Trophoblast cell (in vitro differentiated cells and primary cell): ENCODE measurements around the gene SMTN.
A peak's percentile ranks its signal among the peaks of the same experiment; 100 is the strongest.

Experiments used
- DNase-seq, 2 donors: peaks; one replicate each; pipeline ENCODE4 v3.0.0-alpha.2; 2016
- H2AFZ ChIP-seq: 2 replicates; pipeline ENCODE4 v1.6.1; 2013; ENCODE audit warnings: low read length, moderate library complexity, mild to moderate bottlenecking; ENCODE audit not compliant: insufficient read depth, poor library complexity
- H2AK5ac ChIP-seq: 2 replicates; pipeline ENCODE4 v1.6.1; 2013; ENCODE audit warnings: mild to moderate bottlenecking, low read length
- H2BK120ac ChIP-seq: 2 replicates; pipeline ENCODE4 v1.6.1; 2013; ENCODE audit warnings: low read length, mild to moderate bottlenecking, moderate library complexity; ENCODE audit not compliant: insufficient read depth, poor library complexity
- H2BK12ac ChIP-seq: 2 replicates; pipeline ENCODE4 v1.6.1; 2013; ENCODE audit warnings: mild to moderate bottlenecking, low read length, moderate library complexity
- H2BK5ac ChIP-seq: 2 replicates; pipeline ENCODE4 v1.6.1; 2013; ENCODE audit warnings: low read length, low read depth, moderate library complexity, mild to moderate bottlenecking; ENCODE audit not compliant: poor library complexity
- H3K14ac ChIP-seq: 2 replicates; pipeline ENCODE4 v1.6.1; 2013; ENCODE audit warnings: mild to moderate bottlenecking, low read length
- H3K18ac ChIP-seq: 2 replicates; pipeline ENCODE4 v1.6.1; 2013; ENCODE audit warnings: mild to moderate bottlenecking, low read length
- H3K23ac ChIP-seq: 2 replicates; pipeline ENCODE4 v1.6.1; 2013; ENCODE audit warnings: low read length
- H3K27ac ChIP-seq: 2 replicates; pipeline ENCODE4 v1.5.1; 2013; ENCODE audit warnings: low read depth, mild to moderate bottlenecking, inconsistent platforms, low read length, moderate library complexity
- H3K27me3 ChIP-seq: 2 replicates; pipeline ENCODE4 v1.6.1; 2013; ENCODE audit warnings: inconsistent platforms, mild to moderate bottlenecking, low read length, moderate library complexity; ENCODE audit not compliant: insufficient read depth
- H3K36me3 ChIP-seq, 2 experiments: 1 replicate in 1 of 2; 2 replicates in 1 of 2; pipeline ENCODE4 v1.6.1; 2013; ENCODE audit warnings: low read length in 2 of 2, mild to moderate bottlenecking in 2 of 2, moderate library complexity in 1 of 2; ENCODE audit not compliant: insufficient read depth in 2 of 2, control insufficient read depth in 1 of 2
- H3K4ac ChIP-seq: 2 replicates; pipeline ENCODE4 v1.6.1; 2013; ENCODE audit warnings: low read depth, mild to moderate bottlenecking, low read length, moderate library complexity
- H3K4me1 ChIP-seq, 2 experiments: 1 replicate in 1 of 2; 2 replicates in 1 of 2; pipeline ENCODE4 v1.6.1; 2013; ENCODE audit warnings: low read length in 2 of 2, mild to moderate bottlenecking in 2 of 2, moderate library complexity in 1 of 2; ENCODE audit not compliant: insufficient read depth in 2 of 2, control insufficient read depth in 1 of 2
- H3K4me2 ChIP-seq: 2 replicates; pipeline ENCODE4 v1.6.1; 2013; ENCODE audit warnings: inconsistent platforms, mild to moderate bottlenecking, low read length, moderate library complexity
- H3K4me3 ChIP-seq: 2 replicates; pipeline ENCODE4 v1.5.1; 2013; ENCODE audit warnings: mild to moderate bottlenecking, low read depth, low read length, inconsistent platforms
- H3K79me1 ChIP-seq: one replicate; pipeline ENCODE4 v1.6.1; 2013; ENCODE audit warnings: low read length
- H3K79me2 ChIP-seq: 2 replicates; pipeline ENCODE4 v1.6.1; 2013; ENCODE audit warnings: low read length, mild to moderate bottlenecking; ENCODE audit not compliant: control insufficient read depth, insufficient read depth, poor library complexity
- H3K9ac ChIP-seq: 2 replicates; pipeline ENCODE4 v1.6.1; 2013; ENCODE audit warnings: mild to moderate bottlenecking, low read length
- H3K9me3 ChIP-seq: 2 replicates; pipeline ENCODE4 v1.6.1; 2013; ENCODE audit warnings: low read depth, mild to moderate bottlenecking, control low read depth, inconsistent platforms, low read length; ENCODE audit not compliant: insufficient read depth
- H4K12ac ChIP-seq: 2 replicates; pipeline ENCODE4 v1.6.1; 2013; ENCODE audit warnings: low read depth, mild to moderate bottlenecking, low read length, moderate library complexity
- H4K8ac ChIP-seq: 2 replicates; pipeline ENCODE4 v1.6.1; 2013; ENCODE audit warnings: low read depth, mild to moderate bottlenecking, low read length, moderate library complexity
- H4K91ac ChIP-seq: one replicate; pipeline ENCODE4 v1.6.1; 2013; ENCODE audit warnings: low read depth, mild to moderate bottlenecking, low read length, moderate library complexity
- WGBS: extraction: QIAGEN DNeasy Blood & Tissue Kit; methylation state at CpG from one replicate; pipeline ENCODE4 v1.1.7; 2013; ENCODE audit warnings: missing lambda C conversion rate; ENCODE audit not compliant: insufficient read length, insufficient coverage; ENCODE audit errors: extremely low coverage; 5-methylcytosine and 5-hydroxymethylcytosine counted together

SMTN gene

DNA sequence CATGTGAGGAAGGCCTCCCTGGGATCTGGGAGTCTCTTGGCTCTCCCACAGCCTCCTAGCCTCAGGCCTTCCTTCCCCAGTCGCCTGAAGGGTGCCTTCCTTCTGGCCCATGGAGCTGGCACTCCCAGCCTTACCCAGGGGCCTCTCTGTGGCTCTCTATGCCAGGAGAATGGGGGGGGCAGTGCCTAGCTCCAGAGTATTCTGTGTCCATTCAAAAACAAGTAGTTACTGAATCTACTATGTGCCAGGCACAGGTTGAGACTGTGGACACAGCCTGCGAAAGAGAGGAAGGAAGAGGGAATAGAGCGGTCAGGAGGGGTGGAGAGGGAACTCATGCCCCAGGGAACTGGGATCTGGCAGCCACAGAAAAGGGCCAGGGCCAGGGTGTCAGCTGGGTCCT lies 61.9 kb downstream of the SMTN start:
- H3K79me1 ChIP-seq = no peaks in the 10 kb centered on the region
- H3K36me3 ChIP-seq = no peaks in the 10 kb centered on the region
- no peak overlapping the region for H3K9ac ChIP-seq
- H3K4me2 ChIP-seq = no peak overlapping the region
- H3K23ac ChIP-seq = no peak overlapping the region
- H4K8ac ChIP-seq = no peak overlapping the region
- H3K9me3 ChIP-seq = no peaks in the 10 kb centered on the region
- WGBS = no CpG with 5 or more reads among the region's 3 CpGs
- no peak overlapping the region for H2BK5ac ChIP-seq
- H3K4me1 ChIP-seq = no peaks in the 10 kb centered on the region
- no peak overlapping the region for H3K18ac ChIP-seq
- H2AFZ ChIP-seq = no peak overlapping the region
- H2AK5ac ChIP-seq = no peak overlapping the region
- no peak overlapping the region for H3K14ac ChIP-seq
- H2BK120ac ChIP-seq = no peak overlapping the region
- no peak overlapping the region for H3K4me3 ChIP-seq
- no peak for DNase-seq
- H3K79me2 ChIP-seq = no peaks in the 10 kb centered on the region
- H3K27ac ChIP-seq = no peak overlapping the region
- no peaks in the 10 kb centered on the region for H3K27me3 ChIP-seq
- peak overlapping the region; percentile 4 for H4K91ac ChIP-seq
- H2BK12ac ChIP-seq = no peak overlapping the region
- no peak overlapping the region for H4K12ac ChIP-seq
- no peak overlapping the region for H3K4ac ChIP-seq

GRCh38 chr22:31143537-31143936 lies 62.4 kb downstream of the SMTN start:
- H3K9ac ChIP-seq = no peak overlapping the region
- H3K4me2 ChIP-seq = no peak overlapping the region
- H4K91ac ChIP-seq = no peak overlapping the region
- H3K9me3 ChIP-seq = no peaks in the 10 kb centered on the region
- no peak overlapping the region for H3K27ac ChIP-seq
- no peak overlapping the region for H2AK5ac ChIP-seq
- no peaks in the 10 kb centered on the region for H3K4me1 ChIP-seq
- H3K4me3 ChIP-seq = no peak overlapping the region
- no peak overlapping the region for H4K12ac ChIP-seq
- H2BK12ac ChIP-seq = no peak overlapping the region
- H3K79me2 ChIP-seq = no peaks in the 10 kb centered on the region
- H3K14ac ChIP-seq = no peak overlapping the region
- no peak for DNase-seq
- H3K27me3 ChIP-seq = no peaks in the 10 kb centered on the region
- H3K23ac ChIP-seq = no peak overlapping the region
- no peak overlapping the region for H3K18ac ChIP-seq
- no peak overlapping the region for H2BK5ac ChIP-seq
- no peak overlapping the region for H4K8ac ChIP-seq
- no peaks in the 10 kb centered on the region for H3K79me1 ChIP-seq
- no peak overlapping the region for H3K4ac ChIP-seq
- no peaks in the 10 kb centered on the region for H3K36me3 ChIP-seq
- no peak overlapping the region for H2BK120ac ChIP-seq
- H2AFZ ChIP-seq = no peak overlapping the region
- no CpG with 5 or more reads among the region's 3 CpGs for WGBS

DNA sequence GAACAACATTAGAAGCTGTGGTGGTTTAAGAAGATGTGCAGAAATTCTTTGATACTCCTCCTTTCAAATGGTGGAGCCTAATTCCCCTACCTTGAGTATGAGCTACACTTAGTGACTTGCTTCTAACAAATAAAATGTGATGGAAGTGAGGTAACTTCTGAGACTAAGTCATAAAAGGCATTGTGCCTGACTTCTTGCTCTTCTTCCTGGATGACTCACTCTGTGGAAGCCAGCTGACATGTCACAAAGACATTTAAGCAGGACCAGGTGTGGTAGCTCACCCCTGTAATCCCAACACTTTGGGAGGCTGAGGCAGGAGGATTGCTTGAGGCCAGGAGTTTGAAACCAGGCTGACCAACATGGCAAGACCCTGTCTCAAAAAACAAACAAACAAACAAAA lies 63.1 kb downstream of the SMTN start:
- Histone ChIP-seq H2AFZ (no peak overlapping the region), H2AK5ac (no peak overlapping the region), H4K91ac (no peak overlapping the region), H3K9ac (no peak overlapping the region), H3K36me3 (no peaks in the 10 kb centered on the region), H2BK5ac (no peak overlapping the region), H3K27me3 (no peaks in the 10 kb centered on the region), H3K27ac (no peak overlapping the region), H3K4me3 (no peak overlapping the region), H3K4me2 (no peak overlapping the region), H3K79me2 (no peaks in the 10 kb centered on the region), H4K12ac (no peak overlapping the region), H3K4ac (no peak overlapping the region), H3K79me1 (peaks cover 1% of the 10 kb centered on the region), H3K18ac (no peak overlapping the region), H3K9me3 (no peaks in the 10 kb centered on the region), H2BK12ac (no peak overlapping the region), H2BK120ac (no peak overlapping the region), H4K8ac (no peak overlapping the region), H3K14ac (no peak overlapping the region), H3K23ac (no peak overlapping the region), H3K4me1 (peaks cover 1 to 3% of the 10 kb centered on the region in 2 experiments)
- peak; percentile 35 to 81 for DNase-seq

- Histone ChIP-seq H2BK5ac (no peak overlapping the region), H3K18ac (no peak overlapping the region), H2BK120ac (no peak overlapping the region), H3K27ac (peak overlapping the region; percentile 20), H3K14ac (no peak overlapping the region), H3K9ac (no peak overlapping the region), H3K36me3 (no peaks in the 10 kb centered on the region), H4K12ac (no peak overlapping the region), H2BK12ac (no peak overlapping the region), H3K4ac (no peak overlapping the region), H3K4me2 (no peak overlapping the region), H3K79me2 (no peaks in the 10 kb centered on the region), H4K91ac (no peak overlapping the region), H3K23ac (no peak overlapping the region), H3K79me1 (peaks cover 3% of the 10 kb centered on the region), H2AFZ (peak overlapping the region; percentile 15), H3K4me3 (no peak overlapping the region), H4K8ac (peak overlapping the region; percentile 27), H3K27me3 (no peaks in the 10 kb centered on the region), H3K9me3 (no peaks in the 10 kb centered on the region), H3K4me1 (peaks cover 5 to 13% of the 10 kb centered on the region in 2 experiments), H2AK5ac (no peak overlapping the region)
- no CpG with 5 or more reads among the region's 1 CpG for WGBS
- DNase-seq = peak; percentile 3 to 38
Measured at GRCh38 chr22:31148488-31148887, 67.4 kb downstream of the SMTN start.
